Tibial nerve (tissue), 4 donors: Measurements from ENCODE around the gene TMEM52B.

ENCODE experiments used
- CTCF ChIP-seq, 5 experiments: fragments of 200-600 bp in 3 of 5; fragments of 450-650 bp in 2 of 5; sonication (generic) in 3 of 5; IDR thresholded peaks; one replicate each; pipeline ENCODE4 v1.5.1; 2016 to 2019; ENCODE audit warnings: antibody characterized with exemption in 5 of 5, mild to moderate bottlenecking in 3 of 5, moderate library complexity in 2 of 5
- EP300 ChIP-seq, 2 donors: sonication (generic); formaldehyde crosslinking; IDR thresholded peaks; one replicate each; pipeline ENCODE4 v1.6.1; 2017; ENCODE audit warnings: antibody characterized with exemption in 2 of 2, mild to moderate bottlenecking in 1 of 2
- POLR2A ChIP-seq, 2 donors: fragments of 450-650 bp; IDR thresholded peaks; one replicate each; pipeline ENCODE4 v1.6.1; 2017; ENCODE audit warnings: antibody characterized with exemption in 2 of 2, mild to moderate bottlenecking in 2 of 2, moderate library complexity in 2 of 2

- TF ChIP-seq CTCF (IDR thresholded peaks at IDR 0.05) (no peak), POLR2A (IDR thresholded peaks at IDR 0.05) (no peak), EP300 (IDR thresholded peaks at IDR 0.05) (no peak)
Observed at GRCh38 chr12:10155966-10156365, 22.9 kb upstream of the TMEM52B start.
